Endothelial cell of umbilical vein (primary cell): ENCODE measurements around the gene ASB7. TPM values are rescaled to one million over a fixed set of nuclear protein-coding genes. Genes with fewer than 3 reads are reported as not detected.

Source experiments
- polyA plus RNA-seq, 4 experiments: library from polyadenylated mRNA; depleted of rRNA in 3 of 4; stranded (reverse) in 3 of 4; unstranded in 1 of 4; fragments of >200 nt; gene quantifications; 2 replicates each; pipeline versions ENCODE4 v1.2.1 to v1.2.3, GENCODE V29; 2011 to 2012; ENCODE audit warnings: missing spikeins in 1 of 4
- small RNA-seq: library from RNA; depleted of rRNA; stranded (forward); fragments of <200 nt; gene quantifications from one replicate; pipeline ENCODE3, GENCODE V24; 2012; ENCODE audit warnings: low replicate concordance, low read depth; ENCODE audit not compliant: insufficient read depth, insufficient read length
- total RNA-seq: library from RNA; stranded (reverse); gene quantifications from 2 replicates; pipeline ENCODE4 v1.2.3, GENCODE V29; 2021

The ASB7 gene
- total and polyA plus RNA-seq, 2 donors (not counting 3 experiments of a cell fraction or from before 2014, with no cell fraction given) = 6.8 to 13.3 TPM

Small RNA genes lying within 50 kb of the gene (small RNA-seq; reads per million reads assigned to genes)
- gene RF00019 = not detected
- not detected for gene RNU6-181P

Other genes with a start within 250 kb of the ASB7 start
- not detected in 2 replicates for gene CERS3, start 73.6 kb upstream of the ASB7 start, total RNA-seq
- not detected in 2 replicates for gene CERS3, start 73.6 kb upstream of the ASB7 start, polyA plus RNA-seq
- gene LINS1, start 405 bp upstream of the ASB7 start, total RNA-seq = 9.6 and 14.7 TPM in 2 replicates
- gene LINS1, start 405 bp upstream of the ASB7 start, polyA plus RNA-seq = 6.9 and 7.6 TPM in 2 replicates